Bronchial epithelial cell (primary cell): ENCODE data around the gene SLC5A7. TPM values are rescaled to one million over a fixed set of nuclear protein-coding genes. Genes with fewer than 3 reads are reported as not detected.
A peak's percentile ranks its signal among the peaks of the same experiment; 100 is the strongest.

Source experiments
- DNase-seq: peaks from one replicate; pipeline ENCODE4 v3.0.0-alpha.2; 2010; ENCODE audit warnings: low read depth
- FAIRE-seq: peaks from 2 replicates; lab custom pipeline; 2011; peaks lifted over from hg19 to GRCh38; lab: Jason Lieb, UNC
- H3K27me3 ChIP-seq: 2 replicates; pipeline ENCODE4 v1.5.1; 2011; ENCODE audit warnings: low read length; ENCODE audit not compliant: control insufficient read depth, insufficient read depth
- H3K36me3 ChIP-seq: 2 replicates; pipeline ENCODE4 v1.5.1; 2011; ENCODE audit warnings: low read length; ENCODE audit not compliant: control insufficient read depth, insufficient read depth
- H3K4me3 ChIP-seq: 2 replicates; pipeline ENCODE4 v1.5.1; 2011; ENCODE audit warnings: mild to moderate bottlenecking, low read depth, low read length, control low read depth
- CTCF ChIP-seq: IDR thresholded peaks from 2 replicates; pipeline ENCODE4 v1.5.1; 2011; ENCODE audit warnings: mild to moderate bottlenecking, moderate library complexity, low read length, control low read depth, inconsistent platforms; ENCODE audit not compliant: insufficient read depth, severe bottlenecking
- total RNA-seq: library from RNA; depleted of rRNA; stranded (reverse); fragments of >200 nt; gene quantifications from 2 replicates; pipeline ENCODE4 v1.2.1, GENCODE V29; 2014

SLC5A7 gene
- total RNA-seq, 1 donor from 2014 or later = not detected

DNA sequence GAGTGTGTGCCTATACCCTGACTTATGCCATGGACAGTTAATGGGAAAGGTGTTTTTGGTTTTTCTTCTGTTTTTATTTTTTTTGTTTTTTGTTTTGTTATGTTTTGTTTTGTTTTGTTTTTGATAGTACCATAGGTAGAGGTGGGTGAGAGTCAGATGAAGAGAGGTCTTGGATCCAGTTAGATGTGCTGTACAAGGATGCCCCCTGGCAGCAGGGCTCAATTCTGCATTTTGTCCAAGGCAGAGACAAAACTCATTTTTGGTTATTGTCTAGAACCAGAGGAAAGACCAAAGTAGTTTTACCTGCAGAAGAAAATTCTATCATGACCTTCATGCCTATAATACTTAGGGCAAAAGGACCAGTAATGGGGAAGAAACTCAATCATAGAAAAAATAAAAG lies 48.5 kb downstream of the SLC5A7 start:
- FAIRE-seq (no peak), DNase-seq (peak; percentile 4)
- peak; percentile 10 for TF ChIP-seq CTCF
- H3K27me3 ChIP-seq = no peaks in the 10 kb centered on the region
- no peaks in the 10 kb centered on the region for H3K36me3 ChIP-seq
- no peak overlapping the region for H3K4me3 ChIP-seq

DNA sequence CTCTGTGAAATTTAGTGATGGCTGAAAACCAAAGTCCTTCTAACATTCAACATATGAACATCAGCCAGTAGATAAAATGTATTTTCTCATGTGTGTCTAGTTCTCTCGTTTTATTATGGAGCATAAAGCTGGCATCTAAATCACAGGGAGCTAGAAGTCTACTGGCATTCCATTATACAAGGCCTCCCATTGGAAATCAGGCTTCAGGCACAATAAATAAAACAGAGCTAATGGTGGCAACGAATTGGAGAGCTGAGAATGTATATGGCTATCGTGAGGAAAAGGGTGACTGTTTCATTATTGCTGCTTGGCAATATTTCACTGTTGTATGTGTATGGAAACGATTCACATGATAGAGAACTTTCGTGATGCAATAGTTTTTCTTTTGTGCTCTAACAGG lies 62.4 kb downstream of the SLC5A7 start:
- FAIRE-seq (no peak), DNase-seq (no peak)
- no peaks in the 10 kb centered on the region for H3K27me3 ChIP-seq
- no peak overlapping the region for H3K4me3 ChIP-seq
- H3K36me3 ChIP-seq = no peaks in the 10 kb centered on the region
- no peak for TF ChIP-seq CTCF

DNA sequence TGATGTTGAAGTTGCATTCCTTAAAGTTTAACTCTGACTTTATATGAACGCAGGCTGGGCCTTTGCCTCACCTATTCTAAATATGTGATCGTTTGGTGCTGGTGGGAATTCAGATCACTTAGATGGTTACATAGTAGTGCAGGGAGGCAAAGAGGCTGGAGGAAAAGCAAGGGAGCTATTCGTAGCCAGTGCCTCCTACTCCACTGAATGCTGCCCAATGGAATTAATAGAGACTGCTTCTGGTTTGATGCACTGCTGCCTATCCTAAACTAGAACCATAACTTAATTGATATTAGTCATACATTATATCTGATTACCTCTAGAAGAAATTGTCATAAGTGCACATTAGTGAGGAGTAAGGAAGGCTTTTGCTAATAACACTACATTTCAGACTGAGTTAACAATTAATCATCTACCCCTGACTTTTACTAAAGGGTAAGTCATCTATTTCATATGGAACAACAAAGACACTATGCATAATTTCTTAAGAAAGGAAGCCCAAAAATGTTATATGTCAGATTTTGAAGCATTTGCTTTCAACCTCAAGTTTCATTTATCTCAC lies 72.3 kb downstream of the SLC5A7 start:
- no peak for FAIRE-seq

GRCh38 chr2:108061439-108062042 lies 75.2 kb downstream of the SLC5A7 start:
- TF ChIP-seq CTCF = no peak
- no peak overlapping the region for H3K4me3 ChIP-seq
- H3K27me3 ChIP-seq = no peaks in the 10 kb centered on the region
- DNase-seq (no peak), FAIRE-seq (no peak)
- no peaks in the 10 kb centered on the region for H3K36me3 ChIP-seq

More for the DNA sequence above, 72.3 kb downstream of the SLC5A7 start:
- TF ChIP-seq CTCF = no peak
- H3K27me3 ChIP-seq = no peaks in the 10 kb centered on the region
- no peaks in the 10 kb centered on the region for H3K36me3 ChIP-seq
- H3K4me3 ChIP-seq = no peak overlapping the region
- no peak for DNase-seq

Other genes with a start within 250 kb of the SLC5A7 start
- not detected in 2 replicates for gene RGPD4, start 159.6 kb upstream of the SLC5A7 start, total RNA-seq